ENCODE measurements around the gene MRPL53. TPM values are rescaled to one million over a fixed set of nuclear protein-coding genes. Genes with fewer than 3 reads are reported as not detected.

The MRPL53 gene
- polyA plus RNA-seq = 45.3 TPM
- long read RNA-seq, donor 1, transcript MRPL53-201 (3 exons, 1,162 nt) = major isoform, 44 of 45 reads
- long read RNA-seq, donor 1, partial matches to known transcripts = 0 of 45 reads
- long read RNA-seq, donor 1, other reads (novel, unspliced or antisense) = 0 of 45 reads
- long read RNA-seq, donor 2, transcript MRPL53-201 (3 exons, 1,162 nt) = major isoform, 64 of 70 reads
- long read RNA-seq, donor 2, partial matches to known transcripts = 0 of 70 reads
- long read RNA-seq, donor 2, other reads (novel, unspliced or antisense) = 0 of 70 reads
- long read RNA-seq, donor 3 = 0 reads
- long read RNA-seq, donor 4, transcript MRPL53-201 (3 exons, 1,162 nt) = major isoform, 5 of 6 reads
- long read RNA-seq, donor 4, partial matches to known transcripts = 0 of 6 reads
- long read RNA-seq, donor 4, other reads (novel, unspliced or antisense) = 0 of 6 reads
- long read RNA-seq, donor 5, transcript MRPL53-201 (3 exons, 1,162 nt) = major isoform, 29 of 33 reads
- long read RNA-seq, donor 5, partial matches to known transcripts = 0 of 33 reads
- long read RNA-seq, donor 5, other reads (novel, unspliced or antisense) = 0 of 33 reads
- long read RNA-seq, donor 6, transcript MRPL53-201 (3 exons, 1,162 nt) = major isoform, 37 of 48 reads
- long read RNA-seq, donor 6, partial matches to known transcripts = 5 of 48 reads
- long read RNA-seq, donor 6, other reads (novel, unspliced or antisense) = 0 of 48 reads
- long read RNA-seq, donor 7, transcript MRPL53-201 (3 exons, 1,162 nt) = major isoform, 17 of 17 reads
- long read RNA-seq, donor 7, partial matches to known transcripts = 0 of 17 reads
- long read RNA-seq, donor 7, other reads (novel, unspliced or antisense) = 0 of 17 reads
- long read RNA-seq, donor 8, transcript MRPL53-201 (3 exons, 1,162 nt) = major isoform, 82 of 84 reads
- long read RNA-seq, donor 8, partial matches to known transcripts = 0 of 84 reads
- long read RNA-seq, donor 8, other reads (novel, unspliced or antisense) = 0 of 84 reads
- long read RNA-seq, donor 9, transcript MRPL53-201 (3 exons, 1,162 nt) = major isoform, 41 of 45 reads
- long read RNA-seq, donor 9, partial matches to known transcripts = 0 of 45 reads
- long read RNA-seq, donor 9, other reads (novel, unspliced or antisense) = 0 of 45 reads
- long read RNA-seq, donor 10, transcript MRPL53-201 (3 exons, 1,162 nt) = major isoform, 36 of 46 reads
- long read RNA-seq, donor 10, partial matches to known transcripts = 5 of 46 reads
- long read RNA-seq, donor 10, other reads (novel, unspliced or antisense) = 0 of 46 reads
- long read RNA-seq, donor 11, transcript MRPL53-201 (3 exons, 1,162 nt) = major isoform, 61 of 66 reads
- long read RNA-seq, donor 11, partial matches to known transcripts = 0 of 66 reads
- long read RNA-seq, donor 11, other reads (novel, unspliced or antisense) = 0 of 66 reads

GRCh38 chr2:74472086-74472944 is at the start of gene MRPL53:
MRPL53 (minus strand) TSS chr2:74472680; CDS start chr2:74472660, 20 bp downstream.
- Histone ChIP-seq H3K27me3 (ENCODE audit: control insufficient read depth, insufficient read depth, low read length) (no peaks in the 10 kb centered on the region), H3K9me3 (ENCODE audit: control insufficient read depth, low read depth, low read length) (no peaks in the 10 kb centered on the region), H3K4me1 (ENCODE audit: control insufficient read depth, insufficient read depth, low read length) (peaks cover 20% of the 10 kb centered on the region), H3K36me3 (ENCODE audit: control insufficient read depth, insufficient read depth, low read length) (peaks cover 19% of the 10 kb centered on the region), H3K4me3 (ENCODE audit: low read length) (peak within 1 kb of the TSS; percentile 77), H3K27ac (ENCODE audit: low read length) (peak within 1 kb of the TSS; percentile 91)
- no CpG with 5 or more reads among the region's 66 CpGs for WGBS (ENCODE audit: insufficient coverage, low lambda C conversion rate)
- peak; percentile 92 to 95 for DNase-seq

- H3K4me1 ChIP-seq (ENCODE audit: control insufficient read depth, insufficient read depth, low read length) = peaks cover 5% of the 10 kb centered on the region
- H3K4me3 ChIP-seq (ENCODE audit: low read length) = no peak overlapping the region
- H3K9me3 ChIP-seq (ENCODE audit: control insufficient read depth, low read depth, low read length) = peaks cover 23% of the 10 kb centered on the region
- H3K27me3 ChIP-seq (ENCODE audit: control insufficient read depth, insufficient read depth, low read length) = peaks cover 80% of the 10 kb centered on the region
- no peak for DNase-seq
- H3K36me3 ChIP-seq (ENCODE audit: control insufficient read depth, insufficient read depth, low read length) = no peaks in the 10 kb centered on the region
- no CpG with 5 or more reads among the region's 13 CpGs for WGBS (ENCODE audit: insufficient coverage, low lambda C conversion rate)
- no peak overlapping the region for H3K27ac ChIP-seq (ENCODE audit: low read length)
Observed at GRCh38 chr2:74516650-74517049, 44.2 kb upstream of the MRPL53 start.

- DNase-seq = peak; percentile 36 to 61
- Histone ChIP-seq H3K4me1 (ENCODE audit: control insufficient read depth, insufficient read depth, low read length) (peaks cover 5% of the 10 kb centered on the region), H3K4me3 (ENCODE audit: low read length) (no peak overlapping the region), H3K36me3 (ENCODE audit: control insufficient read depth, insufficient read depth, low read length) (no peaks in the 10 kb centered on the region), H3K27me3 (ENCODE audit: control insufficient read depth, insufficient read depth, low read length) (peaks cover 85% of the 10 kb centered on the region), H3K27ac (ENCODE audit: low read length) (no peak overlapping the region), H3K9me3 (ENCODE audit: control insufficient read depth, low read depth, low read length) (peaks cover 23% of the 10 kb centered on the region)
- WGBS (ENCODE audit: insufficient coverage, low lambda C conversion rate) = no CpG with 5 or more reads among the region's 72 CpGs
Observed at GRCh38 chr2:74515981-74516633, 43.6 kb upstream of the MRPL53 start.

- H3K36me3 ChIP-seq (ENCODE audit: control insufficient read depth, insufficient read depth, low read length) = no peaks in the 10 kb centered on the region
- H3K27ac ChIP-seq (ENCODE audit: low read length) = no peak overlapping the region
- peaks cover 5% of the 10 kb centered on the region for H3K4me1 ChIP-seq (ENCODE audit: control insufficient read depth, insufficient read depth, low read length)
- DNase-seq = peak in 1 of 2 donors; percentile 47
- WGBS (ENCODE audit: insufficient coverage, low lambda C conversion rate) = no CpG with 5 or more reads among the region's 60 CpGs
- no peak overlapping the region for H3K4me3 ChIP-seq (ENCODE audit: low read length)
- peaks cover 89% of the 10 kb centered on the region for H3K27me3 ChIP-seq (ENCODE audit: control insufficient read depth, insufficient read depth, low read length)
- H3K9me3 ChIP-seq (ENCODE audit: control insufficient read depth, low read depth, low read length) = peaks cover 23% of the 10 kb centered on the region
Observed at GRCh38 chr2:74515271-74515980, 42.9 kb upstream of the MRPL53 start.

GRCh38 chr2:74514368-74515270 is 42.1 kb upstream of the MRPL53 start, which contains the start of gene TLX2:
TLX2 (plus strand) TSS chr2:74514450; CDS start chr2:74514807, 357 bp downstream.
- H3K36me3 ChIP-seq (ENCODE audit: control insufficient read depth, insufficient read depth, low read length) = no peaks in the 10 kb centered on the region

GRCh38 chr2:74513605-74514367 is 41.3 kb upstream of the MRPL53 start:
- peak overlapping the region; percentile 35 for H3K27ac ChIP-seq (ENCODE audit: low read length)

More at GRCh38 chr2:74514368-74515270, 42.1 kb upstream of the MRPL53 start, which contains the start of gene TLX2:
- WGBS (ENCODE audit: insufficient coverage, low lambda C conversion rate) = no CpG with 5 or more reads among the region's 82 CpGs
- H3K27me3 ChIP-seq (ENCODE audit: control insufficient read depth, insufficient read depth, low read length) = peaks cover 95% of the 10 kb centered on the region
- H3K4me3 ChIP-seq (ENCODE audit: low read length) = no peak within 1 kb of the TSS
- peaks cover 23% of the 10 kb centered on the region for H3K9me3 ChIP-seq (ENCODE audit: control insufficient read depth, low read depth, low read length)
- H3K4me1 ChIP-seq (ENCODE audit: control insufficient read depth, insufficient read depth, low read length) = peaks cover 5% of the 10 kb centered on the region
- DNase-seq = no peak
- H3K27ac ChIP-seq (ENCODE audit: low read length) = peak within 1 kb of the TSS; percentile 35

GRCh38 chr2:74512744-74513604 is 40.5 kb upstream of the MRPL53 start:
- Histone ChIP-seq H3K4me1 (ENCODE audit: control insufficient read depth, insufficient read depth, low read length) (peaks cover 9% of the 10 kb centered on the region), H3K4me3 (ENCODE audit: low read length) (no peak overlapping the region), H3K36me3 (ENCODE audit: control insufficient read depth, insufficient read depth, low read length) (no peaks in the 10 kb centered on the region), H3K27me3 (ENCODE audit: control insufficient read depth, insufficient read depth, low read length) (peaks cover 92% of the 10 kb centered on the region), H3K27ac (ENCODE audit: low read length) (no peak overlapping the region), H3K9me3 (ENCODE audit: control insufficient read depth, low read depth, low read length) (peaks cover 23% of the 10 kb centered on the region)
- DNase-seq = no peak
- no CpG with 5 or more reads among the region's 36 CpGs for WGBS (ENCODE audit: insufficient coverage, low lambda C conversion rate)

More at GRCh38 chr2:74513605-74514367, 41.3 kb upstream of the MRPL53 start:
- DNase-seq = no peak
- Histone ChIP-seq H3K27me3 (ENCODE audit: control insufficient read depth, insufficient read depth, low read length) (peaks cover 94% of the 10 kb centered on the region), H3K9me3 (ENCODE audit: control insufficient read depth, low read depth, low read length) (peaks cover 23% of the 10 kb centered on the region), H3K36me3 (ENCODE audit: control insufficient read depth, insufficient read depth, low read length) (no peaks in the 10 kb centered on the region), H3K4me1 (ENCODE audit: control insufficient read depth, insufficient read depth, low read length) (peaks cover 5% of the 10 kb centered on the region), H3K4me3 (ENCODE audit: low read length) (no peak overlapping the region)
- WGBS (ENCODE audit: insufficient coverage, low lambda C conversion rate) = no CpG with 5 or more reads among the region's 52 CpGs

Data from large intestine (tissue), 12 donors.